DND-41 (cell line): ENCODE measurements around the gene RAMP1.

Experiments used
- EZH2 ChIP-seq: IDR thresholded peaks from 3 replicates; pipeline ENCODE4 v1.6.1; 2012; ENCODE audit warnings: borderline replicate concordance, low read depth, mild to moderate bottlenecking, moderate library complexity, low read length, inconsistent platforms; ENCODE audit not compliant: severe bottlenecking
- TF ChIP-seq, protein P1 (sequence below): IDR thresholded peaks from 2 replicates; pipeline ENCODE4 v1.5.1; 2012; ENCODE audit warnings: borderline replicate concordance, low read length, moderate library complexity, mild to moderate bottlenecking; ENCODE audit not compliant: poor library complexity, severe bottlenecking; ENCODE audit errors: extremely low read depth

DNA sequence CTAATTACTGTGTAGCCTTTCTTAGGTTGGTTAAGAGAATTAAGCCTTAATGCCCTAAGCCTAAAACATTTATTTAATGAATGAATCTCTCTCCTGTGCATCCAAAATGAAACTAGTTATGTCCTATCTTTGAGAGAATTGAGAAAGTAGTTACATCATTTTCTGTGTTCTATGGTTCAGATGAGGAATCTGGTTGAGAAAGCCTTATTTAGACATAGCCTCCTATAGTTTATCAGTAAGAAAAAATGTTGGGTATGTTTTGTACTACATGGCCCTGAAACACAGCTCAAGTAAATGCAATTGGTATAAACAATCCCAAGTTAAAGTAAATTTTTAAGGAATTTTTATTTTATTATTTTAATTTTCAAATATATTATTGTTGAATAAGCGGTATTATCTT is 25.9 kb upstream of the RAMP1 start:
- TF ChIP-seq, protein P1, sequence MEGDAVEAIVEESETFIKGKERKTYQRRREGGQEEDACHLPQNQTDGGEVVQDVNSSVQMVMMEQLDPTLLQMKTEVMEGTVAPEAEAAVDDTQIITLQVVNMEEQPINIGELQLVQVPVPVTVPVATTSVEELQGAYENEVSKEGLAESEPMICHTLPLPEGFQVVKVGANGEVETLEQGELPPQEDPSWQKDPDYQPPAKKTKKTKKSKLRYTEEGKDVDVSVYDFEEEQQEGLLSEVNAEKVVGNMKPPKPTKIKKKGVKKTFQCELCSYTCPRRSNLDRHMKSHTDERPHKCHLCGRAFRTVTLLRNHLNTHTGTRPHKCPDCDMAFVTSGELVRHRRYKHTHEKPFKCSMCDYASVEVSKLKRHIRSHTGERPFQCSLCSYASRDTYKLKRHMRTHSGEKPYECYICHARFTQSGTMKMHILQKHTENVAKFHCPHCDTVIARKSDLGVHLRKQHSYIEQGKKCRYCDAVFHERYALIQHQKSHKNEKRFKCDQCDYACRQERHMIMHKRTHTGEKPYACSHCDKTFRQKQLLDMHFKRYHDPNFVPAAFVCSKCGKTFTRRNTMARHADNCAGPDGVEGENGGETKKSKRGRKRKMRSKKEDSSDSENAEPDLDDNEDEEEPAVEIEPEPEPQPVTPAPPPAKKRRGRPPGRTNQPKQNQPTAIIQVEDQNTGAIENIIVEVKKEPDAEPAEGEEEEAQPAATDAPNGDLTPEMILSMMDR, result no peak
- no peak for TF ChIP-seq EZH2
